ENCODE results near the gene LRRC19. TPM values are rescaled to one million over a fixed set of nuclear protein-coding genes. Genes with fewer than 3 reads are reported as not detected.

The LRRC19 gene
- total and polyA plus RNA-seq, 8 donors, result 3.7 to 4.3 TPM; not detected in 6

- H3K27me3 ChIP-seq, result no peaks in the 10 kb centered on the region
- no peaks in the 10 kb centered on the region for H3K4me1 ChIP-seq
- DNase-seq, result no peak
- no peak overlapping the region for H3K4me3 ChIP-seq
- intact Hi-C loops (cut with DNase I; ENCODE audit: low total_unique reads), result no loop called here
- TF ChIP-seq EP300 (IDR thresholded peaks at IDR 0.05), result no peak
- TF ChIP-seq POLR2A (IDR thresholded peaks at IDR 0.05), result no peak
- no peak for TF ChIP-seq POLR2AphosphoS5 (IDR thresholded peaks at IDR 0.05)
- TF ChIP-seq CTCF (IDR thresholded peaks at IDR 0.05), result no peak
- 77 to 84% (median 80%) methylated on average over 2 of the region's 2 CpGs for WGBS, 5 donors
- H3K27ac ChIP-seq, result no peak overlapping the region
- H3K9me3 ChIP-seq, result no peaks in the 10 kb centered on the region
- H3K36me3 ChIP-seq, result peaks cover 0 to 26% (median 21%) of the 10 kb centered on the region in 4 donors
Measured at GRCh38 chr9:26995810-26996209, 9.7 kb downstream of the LRRC19 start.

DNA sequence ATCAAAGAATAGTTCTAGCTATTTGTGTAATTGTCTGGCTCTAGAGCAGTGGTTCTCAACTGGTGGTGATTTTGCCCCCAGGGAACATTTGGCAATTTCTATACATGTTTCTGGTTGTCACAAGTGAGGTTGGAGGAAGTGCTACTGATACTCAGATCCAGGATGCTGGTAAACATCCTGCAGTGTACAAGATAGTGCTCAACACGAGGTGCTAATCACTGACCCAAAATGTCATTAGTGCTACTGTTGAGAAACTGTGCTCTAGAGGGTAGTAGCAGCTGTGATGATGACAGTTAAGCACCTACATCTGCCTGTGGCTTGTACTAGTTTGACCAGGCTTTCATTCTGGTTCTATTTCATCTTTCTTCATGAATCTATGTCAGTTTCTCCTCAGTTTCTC, 22.1 kb downstream of the LRRC19 start:
- H3K4me3 ChIP-seq, result no peak overlapping the region
- DNase-seq, result no peak
- TF ChIP-seq POLR2A (IDR thresholded peaks at IDR 0.05) (no peak), POLR2AphosphoS5 (IDR thresholded peaks at IDR 0.05) (no peak), CTCF (IDR thresholded peaks at IDR 0.05) (no peak), EP300 (IDR thresholded peaks at IDR 0.05) (no peak)
- intact Hi-C loops (cut with DNase I; ENCODE audit: low total_unique reads), result no loop called here
- WGBS, 5 donors, result 37 to 71% (median 42%) methylated on average over 1 of the region's 1 CpG
- H3K27me3 ChIP-seq, result no peaks in the 10 kb centered on the region
- peaks cover 0 to 93% (median 77%) of the 10 kb centered on the region in 4 donors for H3K36me3 ChIP-seq
- H3K9me3 ChIP-seq, result no peaks in the 10 kb centered on the region
- H3K27ac ChIP-seq, result no peak overlapping the region
- H3K4me1 ChIP-seq, result no peaks in the 10 kb centered on the region

DNA sequence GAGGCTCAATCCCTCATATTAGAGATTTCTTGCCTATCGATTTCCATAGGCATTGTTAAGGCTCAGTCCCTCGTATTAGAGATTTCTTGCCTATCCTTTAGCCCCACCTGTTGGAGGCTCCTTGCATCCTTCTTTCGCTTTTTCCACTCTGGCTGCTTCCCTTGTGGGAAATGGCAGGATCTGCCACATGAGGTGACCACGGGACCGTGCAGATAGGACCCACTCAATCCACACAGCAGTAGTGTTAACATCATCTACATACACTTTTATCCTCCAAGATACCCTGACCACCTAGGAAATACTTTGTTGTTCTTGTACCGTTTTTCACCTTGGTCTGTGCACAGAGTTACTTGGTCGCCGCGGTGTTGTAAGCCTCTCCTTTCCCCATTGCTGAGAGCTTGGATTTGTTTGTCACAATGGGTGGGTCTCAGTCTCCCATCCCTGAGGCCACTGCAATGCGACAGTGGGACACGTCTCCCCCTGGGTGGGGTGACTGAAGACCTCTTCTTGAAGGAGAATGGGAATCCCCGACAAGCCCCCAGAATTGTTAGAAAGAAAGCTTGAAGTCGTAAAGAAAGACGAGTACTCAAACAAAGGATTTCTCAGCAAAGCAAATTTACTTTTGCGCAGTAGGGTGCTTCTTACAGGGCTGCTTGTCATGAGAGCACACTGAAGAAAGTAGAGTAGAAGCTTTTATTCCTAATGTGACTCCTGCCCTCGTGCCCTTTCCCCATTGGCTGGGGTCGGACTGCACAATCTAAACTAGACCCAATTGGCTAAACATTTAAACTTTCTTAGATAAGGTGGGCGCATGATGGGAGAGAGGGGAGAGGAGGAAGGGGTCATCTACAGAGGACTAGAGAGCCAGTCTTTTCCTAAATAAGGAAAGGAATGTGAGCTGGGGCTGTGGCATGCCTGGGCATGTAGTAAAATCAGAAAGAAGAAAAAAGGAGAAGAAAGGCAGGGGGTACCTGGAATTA, 29.5 kb downstream of the LRRC19 start:
- H3K36me3 ChIP-seq, result peaks cover 0 to 40% (median 16%) of the 10 kb centered on the region in 4 donors
- no peak for TF ChIP-seq POLR2A (IDR thresholded peaks at IDR 0.05)
- peak in 5 of 7 experiments; percentile 24 to 60 (median 35) for TF ChIP-seq CTCF (IDR thresholded peaks at IDR 0.05)
- WGBS, 5 donors, result 81 to 86% (median 83%) methylated on average over 18 of the region's 18 CpGs
- peaks cover 0 to 9% (median 0%) of the 10 kb centered on the region in 4 donors for H3K4me1 ChIP-seq
- peak; percentile 38 to 42 for DNase-seq
- H3K27me3 ChIP-seq, result no peaks in the 10 kb centered on the region
- intact Hi-C loops (cut with DNase I; ENCODE audit: low total_unique reads), result loop anchor here (5.0 kb wide), 1 partner anchor 234 kb away; no protein-coding TSS in a partner anchor
- no peaks in the 10 kb centered on the region for H3K9me3 ChIP-seq
- H3K27ac ChIP-seq, result no peak overlapping the region
- no peak overlapping the region for H3K4me3 ChIP-seq

DNA sequence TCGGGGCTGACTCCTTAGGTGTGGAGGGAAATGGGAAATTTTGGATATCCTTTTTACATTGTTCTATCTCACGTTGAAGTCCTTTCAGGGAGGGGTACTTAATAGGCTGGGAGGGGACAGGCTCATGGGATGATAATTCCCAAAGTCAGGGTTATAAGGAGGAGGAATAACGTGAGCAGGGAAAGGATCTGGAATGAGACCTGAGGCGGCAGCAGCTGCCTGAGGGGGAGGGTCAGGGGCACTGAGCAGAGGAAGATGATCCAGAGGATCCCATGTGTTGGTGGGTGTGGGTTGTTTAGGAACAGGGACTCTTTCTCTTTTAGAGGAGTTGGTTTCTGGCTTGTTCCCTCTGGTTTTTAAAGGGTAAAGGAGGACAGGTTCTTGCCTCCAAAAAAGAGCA, 30.5 kb downstream of the LRRC19 start:
- H3K27me3 ChIP-seq, result no peaks in the 10 kb centered on the region
- no peak for DNase-seq
- WGBS, 5 donors, result 74 to 95% (median 88%) methylated on average over 4 of the region's 4 CpGs
- H3K4me1 ChIP-seq, result peaks cover 0 to 9% (median 0%) of the 10 kb centered on the region in 4 donors
- no peak overlapping the region for H3K4me3 ChIP-seq
- no peak overlapping the region for H3K27ac ChIP-seq
- peaks cover 0 to 29% (median 9%) of the 10 kb centered on the region in 4 donors for H3K36me3 ChIP-seq
- H3K9me3 ChIP-seq, result no peaks in the 10 kb centered on the region
- no peak for TF ChIP-seq POLR2AphosphoS5 (IDR thresholded peaks at IDR 0.05)
- TF ChIP-seq CTCF (IDR thresholded peaks at IDR 0.05), result no peak
- intact Hi-C loops (cut with DNase I; ENCODE audit: low total_unique reads), result loop anchor here (5.0 kb wide), 1 partner anchor 233 kb away; no protein-coding TSS in a partner anchor
